ENCODE measurements around the gene AP1S2. TPM values are rescaled to one million over a fixed set of nuclear protein-coding genes. Genes with fewer than 3 reads are reported as not detected.

The AP1S2 gene
- total RNA-seq, 1 donor from 2014 or later: 68.4 TPM

DNA sequence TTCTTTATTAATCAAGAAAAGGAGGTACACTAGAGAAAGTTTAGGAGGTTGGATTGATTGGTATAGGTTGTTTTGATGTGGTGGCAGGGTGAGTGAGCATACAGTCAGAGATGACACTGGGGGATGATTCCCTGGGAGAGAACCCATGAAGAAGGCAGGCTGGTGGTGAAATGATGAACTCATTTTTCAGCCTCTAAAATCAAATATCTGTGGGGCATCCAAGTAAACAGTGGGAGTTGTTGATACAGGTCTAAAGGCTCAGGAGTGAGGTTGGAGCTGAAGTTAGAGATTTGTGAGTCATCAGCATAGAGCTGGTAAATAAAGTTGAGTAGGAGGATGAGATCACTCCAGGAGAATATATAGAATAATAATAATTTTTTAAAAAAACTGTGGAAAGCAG is 10.0 kb upstream of the AP1S2 start:
- H3K4me1 Mint-ChIP-seq (ENCODE audit: low read depth): no peaks in the 10 kb centered on the region
- peaks cover 6% of the 10 kb centered on the region for H3K27me3 Mint-ChIP-seq (ENCODE audit: low read depth)
- H3K27ac Mint-ChIP-seq (ENCODE audit: unreplicated experiment): no peak overlapping the region
- TF ChIP-seq, protein P1, sequence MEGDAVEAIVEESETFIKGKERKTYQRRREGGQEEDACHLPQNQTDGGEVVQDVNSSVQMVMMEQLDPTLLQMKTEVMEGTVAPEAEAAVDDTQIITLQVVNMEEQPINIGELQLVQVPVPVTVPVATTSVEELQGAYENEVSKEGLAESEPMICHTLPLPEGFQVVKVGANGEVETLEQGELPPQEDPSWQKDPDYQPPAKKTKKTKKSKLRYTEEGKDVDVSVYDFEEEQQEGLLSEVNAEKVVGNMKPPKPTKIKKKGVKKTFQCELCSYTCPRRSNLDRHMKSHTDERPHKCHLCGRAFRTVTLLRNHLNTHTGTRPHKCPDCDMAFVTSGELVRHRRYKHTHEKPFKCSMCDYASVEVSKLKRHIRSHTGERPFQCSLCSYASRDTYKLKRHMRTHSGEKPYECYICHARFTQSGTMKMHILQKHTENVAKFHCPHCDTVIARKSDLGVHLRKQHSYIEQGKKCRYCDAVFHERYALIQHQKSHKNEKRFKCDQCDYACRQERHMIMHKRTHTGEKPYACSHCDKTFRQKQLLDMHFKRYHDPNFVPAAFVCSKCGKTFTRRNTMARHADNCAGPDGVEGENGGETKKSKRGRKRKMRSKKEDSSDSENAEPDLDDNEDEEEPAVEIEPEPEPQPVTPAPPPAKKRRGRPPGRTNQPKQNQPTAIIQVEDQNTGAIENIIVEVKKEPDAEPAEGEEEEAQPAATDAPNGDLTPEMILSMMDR (IDR thresholded peaks at IDR 0.05): no peak
- DNase-seq (ENCODE audit: low spot score): no peak
- no peaks in the 10 kb centered on the region for H3K9me3 Mint-ChIP-seq (ENCODE audit: low read depth)
- H3K36me3 Mint-ChIP-seq (ENCODE audit: low read depth): no peaks in the 10 kb centered on the region
- no peak overlapping the region for H3K4me3 Mint-ChIP-seq (ENCODE audit: unreplicated experiment)

DNA sequence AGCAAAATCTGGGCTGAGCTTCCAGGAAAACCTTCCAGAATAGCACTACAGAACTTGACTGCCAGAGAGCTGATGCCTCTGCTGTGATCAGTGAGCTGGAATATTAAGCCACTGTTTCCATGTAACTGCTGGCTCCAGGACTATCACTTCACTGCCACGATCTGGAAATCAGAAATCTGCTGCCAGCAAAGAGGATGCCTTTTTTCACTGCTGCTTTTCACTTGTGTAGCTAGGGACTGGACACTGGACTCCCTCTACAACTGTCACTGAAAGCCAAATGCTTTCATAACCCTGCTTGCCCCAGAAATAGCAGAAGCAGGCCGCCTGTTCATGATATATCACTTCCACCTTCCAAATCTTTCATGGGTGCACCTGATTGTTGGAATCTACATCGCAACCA is 9.4 kb upstream of the AP1S2 start:
- Mint-ChIP-seq H3K4me1 (ENCODE audit: low read depth) (no peaks in the 10 kb centered on the region), H3K9me3 (ENCODE audit: low read depth) (no peaks in the 10 kb centered on the region), H3K27me3 (ENCODE audit: low read depth) (peaks cover 6% of the 10 kb centered on the region), H3K36me3 (ENCODE audit: low read depth) (no peaks in the 10 kb centered on the region), H3K27ac (ENCODE audit: unreplicated experiment) (no peak overlapping the region), H3K4me3 (ENCODE audit: unreplicated experiment) (no peak overlapping the region)
- no peak for DNase-seq (ENCODE audit: low spot score)
- TF ChIP-seq, protein P1 (IDR thresholded peaks at IDR 0.05): no peak

DNA sequence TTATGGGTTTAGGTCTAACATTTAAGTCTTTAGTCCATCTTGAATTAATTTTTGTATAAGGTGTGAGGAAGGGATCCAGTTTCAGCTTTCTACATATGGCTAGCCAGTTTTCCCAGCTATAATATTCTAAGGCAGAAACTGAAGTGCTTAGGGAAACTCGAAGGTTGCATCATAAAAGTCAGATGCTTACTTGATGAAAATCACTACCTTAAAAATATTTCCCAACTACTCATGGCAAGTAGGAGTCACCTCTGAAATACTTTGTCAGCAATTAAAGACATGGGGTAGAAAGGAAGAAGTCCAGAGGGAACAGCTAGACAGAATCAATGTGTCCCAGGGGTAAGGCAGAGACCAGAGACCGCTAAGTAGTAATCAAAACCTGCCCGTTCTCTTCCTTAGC is 6.3 kb upstream of the AP1S2 start:
- TF ChIP-seq, protein P1 (IDR thresholded peaks at IDR 0.05): no peak
- H3K27me3 Mint-ChIP-seq (ENCODE audit: low read depth): peaks cover 9% of the 10 kb centered on the region
- H3K4me1 Mint-ChIP-seq (ENCODE audit: low read depth): no peaks in the 10 kb centered on the region
- no peak overlapping the region for H3K27ac Mint-ChIP-seq (ENCODE audit: unreplicated experiment)
- no peak overlapping the region for H3K4me3 Mint-ChIP-seq (ENCODE audit: unreplicated experiment)
- H3K9me3 Mint-ChIP-seq (ENCODE audit: low read depth): no peaks in the 10 kb centered on the region
- no peak for DNase-seq (ENCODE audit: low spot score)
- H3K36me3 Mint-ChIP-seq (ENCODE audit: low read depth): no peaks in the 10 kb centered on the region

DNA sequence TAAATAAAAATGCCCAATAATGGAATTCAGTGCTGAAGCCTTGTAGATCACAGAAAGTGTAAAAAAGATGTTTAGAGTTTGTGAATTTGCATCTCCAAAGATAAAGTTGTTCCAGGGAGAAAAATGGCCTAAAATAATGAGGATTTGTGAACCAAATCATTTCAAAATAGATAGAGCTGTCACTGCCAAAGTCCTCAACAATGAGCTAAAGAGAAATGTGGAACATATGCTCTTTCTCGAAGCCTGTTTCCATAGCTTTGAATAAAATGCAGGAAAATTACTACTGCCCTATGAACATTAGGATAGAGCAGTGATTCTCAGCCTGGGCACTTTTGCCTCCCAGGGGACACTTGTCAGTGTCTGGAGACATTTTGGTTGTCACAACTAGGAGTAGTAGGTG is 3.4 kb upstream of the AP1S2 start:
- no peak for DNase-seq (ENCODE audit: low spot score)
- Mint-ChIP-seq H3K36me3 (ENCODE audit: low read depth) (no peaks in the 10 kb centered on the region), H3K27me3 (ENCODE audit: low read depth) (peaks cover 8% of the 10 kb centered on the region), H3K4me1 (ENCODE audit: low read depth) (peaks cover 13% of the 10 kb centered on the region), H3K9me3 (ENCODE audit: low read depth) (no peaks in the 10 kb centered on the region), H3K27ac (ENCODE audit: unreplicated experiment) (no peak overlapping the region), H3K4me3 (ENCODE audit: unreplicated experiment) (no peak overlapping the region)
- TF ChIP-seq, protein P1 (IDR thresholded peaks at IDR 0.05): no peak

DNA sequence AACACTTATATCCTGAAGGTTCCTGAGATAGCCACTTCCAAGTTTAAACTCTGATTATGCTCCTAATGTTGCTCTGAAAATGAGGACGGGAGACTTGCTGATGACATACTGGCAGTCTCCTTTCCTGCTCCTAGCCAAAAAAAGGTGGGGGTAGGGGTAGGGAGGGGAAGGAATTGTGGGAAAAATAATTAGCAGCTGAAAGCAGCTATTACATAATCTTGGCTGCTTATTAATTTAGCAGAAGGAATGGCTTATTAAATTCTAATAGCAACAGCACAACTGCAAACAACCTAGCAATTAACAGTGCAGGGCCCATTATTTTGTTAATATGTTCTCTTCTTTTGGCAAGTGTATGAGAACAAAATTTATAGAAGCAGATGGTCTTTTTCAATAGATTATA is 2.0 kb upstream of the AP1S2 start:
- Mint-ChIP-seq H3K27me3 (ENCODE audit: low read depth) (peaks cover 6% of the 10 kb centered on the region), H3K4me1 (ENCODE audit: low read depth) (peaks cover 21% of the 10 kb centered on the region), H3K4me3 (ENCODE audit: unreplicated experiment) (no peak overlapping the region), H3K9me3 (ENCODE audit: low read depth) (no peaks in the 10 kb centered on the region), H3K36me3 (ENCODE audit: low read depth) (no peaks in the 10 kb centered on the region), H3K27ac (ENCODE audit: unreplicated experiment) (no peak overlapping the region)
- DNase-seq (ENCODE audit: low spot score): no peak
- TF ChIP-seq, protein P1 (IDR thresholded peaks at IDR 0.05): no peak
